COLO829 (cell line): ENCODE measurements around the gene TLCD4.

Experiments
- DNase-seq: peaks from one replicate; pipeline ENCODE4 v3.0.0; 2012; ENCODE audit warnings: low spot score

TLCD4 gene

GRCh38 chr1:95095833-95096217 is 21.3 kb upstream of the TLCD4 start:
- no peak for DNase-seq

- DNase-seq: no peak
These were observed 20.8 kb upstream of the TLCD4 start for GRCh38 chr1:95096218-95096841.

DNA sequence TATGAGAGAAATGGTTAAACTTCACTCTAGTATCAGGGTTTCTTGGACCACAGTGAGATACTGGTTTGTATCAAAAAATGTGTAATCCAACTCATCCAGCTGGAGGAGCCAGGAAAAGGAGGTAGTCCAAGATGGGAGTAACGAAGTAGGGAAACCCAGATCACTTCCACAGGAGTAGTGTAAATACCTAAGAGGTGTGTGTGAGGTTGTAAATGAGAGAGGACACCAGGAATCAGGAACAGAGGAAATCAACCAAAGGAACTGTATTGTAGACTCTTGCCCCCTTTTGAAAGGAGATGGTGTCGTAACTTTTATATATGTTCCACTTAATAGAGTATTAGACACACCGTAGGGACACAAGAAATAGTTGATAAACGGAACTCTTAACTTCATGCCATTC is 19.7 kb upstream of the TLCD4 start:
- no peak for DNase-seq

GRCh38 chr1:95098196-95098595 is 19.0 kb upstream of the TLCD4 start:
- no peak for DNase-seq

GRCh38 chr1:95108792-95109191 is 8.4 kb upstream of the TLCD4 start:
- DNase-seq: no peak

GRCh38 chr1:95111014-95111413 is 6.1 kb upstream of the TLCD4 start:
- DNase-seq: no peak

DNA sequence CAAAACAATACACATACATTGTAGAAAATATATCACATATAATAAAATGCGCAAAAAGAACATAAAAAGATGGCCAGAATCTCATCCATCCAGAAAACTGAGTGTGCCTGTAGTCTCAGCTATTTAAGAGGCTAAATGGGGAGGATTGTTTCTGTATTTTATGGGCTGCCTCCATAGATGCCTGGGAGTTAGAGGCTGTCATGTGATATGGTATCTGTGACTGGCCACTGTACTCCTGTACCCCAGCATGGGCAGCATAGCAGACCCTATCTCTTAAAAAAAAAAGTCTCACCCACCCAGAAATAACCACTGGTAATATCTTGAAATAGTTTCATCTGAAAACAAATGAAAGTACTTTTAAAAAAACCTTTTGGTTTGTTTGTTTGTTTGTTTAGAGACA is 3.5 kb upstream of the TLCD4 start:
- DNase-seq: no peak

GRCh38 chr1:95115708-95116137 is 1.4 kb upstream of the TLCD4 start:
- no peak for DNase-seq

DNA sequence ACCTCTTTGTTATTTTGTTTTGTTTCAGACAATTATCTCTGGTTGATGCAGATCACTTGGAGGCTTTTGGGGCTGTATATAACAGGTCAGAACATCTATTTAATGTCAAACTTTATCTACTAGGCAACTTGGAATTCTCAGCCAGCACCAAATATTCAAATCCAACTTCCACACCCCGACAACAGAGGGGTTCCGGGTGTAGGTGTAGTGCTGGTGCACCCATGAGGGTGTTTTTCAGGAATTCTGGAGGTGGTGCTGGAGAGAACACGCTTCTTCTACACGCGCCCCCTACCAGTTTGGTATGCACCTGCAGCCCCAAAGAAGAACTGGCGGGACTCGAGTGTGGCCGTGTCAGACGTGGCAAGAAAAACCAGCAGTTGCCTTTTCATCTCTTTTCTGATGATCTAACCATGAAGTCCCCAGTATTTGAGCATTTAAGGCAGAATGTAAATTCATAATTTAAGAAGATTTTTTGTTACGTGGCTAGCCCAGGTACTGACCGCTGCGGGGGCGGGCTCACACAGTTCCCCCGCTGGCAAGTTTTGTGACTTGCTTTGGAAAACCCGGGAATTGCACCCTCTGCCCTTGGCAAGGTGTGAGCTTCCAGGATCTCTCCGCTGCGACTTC is 462 bp upstream of the TLCD4 start:
- DNase-seq: peak; percentile 15

- DNase-seq: no peak
These were observed 928 bp downstream of the TLCD4 start for GRCh38 chr1:95118067-95118499.

DNA sequence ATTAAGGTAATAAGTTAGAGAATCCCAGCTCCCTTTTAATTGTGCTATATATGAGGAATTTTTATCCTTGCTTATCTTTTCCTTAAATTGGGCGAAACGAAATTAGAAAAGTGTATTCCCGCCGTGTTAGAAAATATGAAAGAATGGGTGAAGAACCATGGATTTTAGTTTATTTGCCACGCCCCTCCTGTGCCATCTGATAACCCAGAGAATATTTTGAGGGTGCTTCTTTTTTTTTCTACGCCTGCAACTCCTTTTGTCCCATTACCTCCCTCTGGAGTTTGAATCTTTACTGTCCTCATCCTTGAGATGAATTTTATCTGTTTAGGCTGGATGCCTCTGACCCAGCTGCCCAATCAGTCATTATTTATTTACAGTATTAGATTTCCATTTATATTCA is 1.6 kb downstream of the TLCD4 start:
- DNase-seq: no peak

DNA sequence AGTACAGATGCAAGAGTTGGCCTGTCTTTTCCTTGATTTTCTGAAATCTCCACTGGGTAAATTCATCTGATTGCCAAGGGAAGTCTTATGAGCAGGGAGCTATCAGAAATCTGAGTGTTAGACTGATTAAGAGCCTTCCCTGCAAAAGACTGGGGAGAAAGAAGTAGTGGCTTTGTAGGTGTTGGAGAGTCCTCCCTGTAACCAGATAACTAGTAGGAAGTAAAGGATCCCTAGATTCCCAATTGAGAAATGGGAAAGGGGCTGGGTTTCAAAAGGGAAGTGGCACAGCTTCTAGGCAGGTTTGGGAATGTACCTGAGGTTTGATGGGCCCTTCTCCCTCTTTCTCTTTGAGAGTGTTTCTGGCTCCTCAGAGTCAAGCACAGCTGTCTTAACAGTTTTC is 2.1 kb downstream of the TLCD4 start:
- no peak for DNase-seq

GRCh38 chr1:95122151-95122697 is 5.1 kb downstream of the TLCD4 start:
- DNase-seq: no peak

- no peak for DNase-seq
These were observed 7.2 kb downstream of the TLCD4 start for GRCh38 chr1:95124342-95124741.

GRCh38 chr1:95126366-95126765 is 9.2 kb downstream of the TLCD4 start:
- DNase-seq: no peak

- no peak for DNase-seq
These were observed 9.7 kb downstream of the TLCD4 start for GRCh38 chr1:95126846-95127245.

- no peak for DNase-seq
These were observed 10.2 kb downstream of the TLCD4 start for GRCh38 chr1:95127380-95127779.

DNA sequence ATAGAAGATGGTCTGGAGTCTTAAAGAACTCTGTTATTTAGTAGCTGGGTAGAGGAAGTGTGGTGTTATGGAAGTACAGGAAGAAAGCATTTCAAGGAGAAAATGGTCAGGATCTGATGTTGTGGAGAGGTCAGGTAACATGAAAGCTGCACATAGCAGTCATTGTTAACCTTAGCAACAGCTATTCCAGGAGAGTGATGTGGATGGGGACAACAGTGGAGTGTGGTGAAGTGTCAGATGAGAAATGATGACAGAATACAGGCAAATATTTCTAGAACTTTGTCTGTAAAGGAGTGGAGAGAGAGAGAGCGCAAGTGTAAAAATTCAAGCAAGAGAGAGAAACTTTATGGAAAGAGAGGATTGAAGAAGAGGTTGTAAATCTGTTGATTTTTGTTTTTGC is 15.6 kb downstream of the TLCD4 start:
- no peak for DNase-seq

DNA sequence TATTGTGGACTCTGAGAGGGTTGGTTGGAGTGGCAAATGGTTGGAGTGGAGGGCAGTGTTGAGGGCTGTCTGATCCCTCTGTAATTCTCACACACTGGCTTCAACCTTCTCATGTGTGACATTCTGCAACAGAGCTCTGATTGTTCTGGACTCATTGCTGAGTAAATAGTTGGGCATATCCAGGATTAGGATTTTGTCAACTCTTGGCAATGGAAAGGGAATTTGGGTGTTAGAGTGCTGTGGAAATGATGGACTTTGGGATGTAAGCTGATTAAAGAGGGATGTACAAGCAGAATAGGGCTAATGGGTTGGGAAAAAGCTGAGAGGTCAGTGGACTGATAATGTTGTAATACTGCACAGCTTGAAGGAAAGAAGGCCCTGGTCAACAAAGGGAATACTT is 16.5 kb downstream of the TLCD4 start:
- DNase-seq: no peak

GRCh38 chr1:95138223-95138622 is 21.1 kb downstream of the TLCD4 start:
- DNase-seq: no peak

DNA sequence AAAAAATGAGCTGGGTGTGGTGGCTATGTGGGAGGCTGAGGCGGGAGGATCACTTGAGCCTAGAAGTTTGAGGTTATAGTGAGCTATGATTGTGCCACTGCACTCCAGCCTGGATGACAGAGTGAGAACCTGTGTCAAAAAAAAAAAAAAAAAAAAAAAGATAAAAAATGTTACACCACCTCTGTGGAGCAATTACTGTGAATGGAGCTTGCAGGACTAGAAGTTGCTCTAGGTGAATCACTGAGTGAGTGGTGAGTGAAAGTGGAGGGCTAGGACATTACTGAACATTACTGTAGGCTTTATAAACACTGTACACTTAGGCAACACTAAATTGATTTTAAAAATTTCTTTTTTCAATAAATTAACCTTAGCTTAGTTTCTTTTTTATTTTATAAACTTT is 21.9 kb downstream of the TLCD4 start:
- DNase-seq: no peak

- no peak for DNase-seq
These were observed 23.6 kb downstream of the TLCD4 start for GRCh38 chr1:95140791-95141190.

DNA sequence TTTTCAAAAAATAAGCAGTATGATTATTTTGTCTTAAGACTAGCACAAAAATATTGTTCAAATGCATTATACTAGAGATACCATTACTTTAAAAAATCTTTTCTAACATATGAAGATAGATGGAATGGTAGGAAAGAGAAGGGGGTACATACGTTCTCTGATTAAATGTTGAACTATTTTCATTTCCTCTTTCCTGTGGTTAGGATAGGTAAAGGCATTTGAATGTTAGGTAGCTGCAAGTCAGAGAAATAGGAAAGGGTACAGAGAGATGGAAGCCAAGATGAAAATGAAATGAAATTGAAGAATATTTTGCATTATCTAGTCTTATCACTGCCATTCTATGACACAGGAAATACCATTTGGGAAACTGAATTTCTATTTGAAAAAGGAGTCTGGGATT is 28.3 kb downstream of the TLCD4 start:
- DNase-seq: no peak

DNA sequence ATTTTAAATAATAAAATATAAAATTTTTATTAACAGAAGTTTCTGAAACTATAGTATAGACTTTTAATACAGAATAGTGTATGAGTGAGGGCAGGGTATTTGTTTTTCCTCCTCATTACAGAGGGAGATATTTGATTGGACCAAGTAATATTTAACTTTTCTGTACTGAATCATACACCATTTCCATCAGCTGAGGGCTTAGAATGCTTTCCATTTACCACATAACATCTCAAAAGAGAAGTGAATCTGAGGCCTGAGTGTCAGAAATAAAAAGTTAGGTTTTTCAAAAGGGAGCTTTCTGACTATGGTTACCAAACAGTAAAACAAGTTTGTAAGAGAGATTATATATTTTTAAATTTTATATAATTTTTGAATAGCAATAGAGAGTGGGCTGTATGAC is 29.5 kb downstream of the TLCD4 start:
- DNase-seq: no peak
